ENCODE results near the gene SLC5A2. TPM values are rescaled to one million over a fixed set of nuclear protein-coding genes. Genes with fewer than 3 reads are reported as not detected.
"Not testable (repeated sequence)": the region's sequence is repeated elsewhere in the genome, so short reads cannot be mapped to it uniquely, and the experiment has no call there.

Gene SLC5A2
- total RNA-seq, 2 experiments from 2014 or later, result 0.13 TPM; not detected in 1

DNA sequence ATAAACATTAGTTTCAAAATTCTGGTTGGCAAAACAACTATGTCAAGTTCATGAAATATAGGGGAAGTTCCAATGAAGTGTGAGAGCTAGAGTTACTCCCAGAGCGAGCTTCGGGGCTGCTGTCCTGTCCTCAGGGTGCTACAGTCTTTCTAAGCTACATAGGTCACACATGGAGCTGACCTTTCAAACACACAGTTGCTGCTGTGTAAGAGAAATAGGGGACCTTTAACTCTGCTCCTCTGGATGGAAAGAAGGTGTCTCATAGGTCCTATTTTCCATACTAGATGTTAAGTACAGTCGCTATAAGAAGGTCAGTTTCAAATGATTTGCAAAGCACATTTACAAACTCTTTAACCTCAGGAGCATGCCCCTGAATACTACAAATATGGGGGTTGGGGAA lies 38.4 kb downstream of the SLC5A2 start:
- H3K4me1 Mint-ChIP-seq (ENCODE audit: low read depth), result no peaks in the 10 kb centered on the region
- no peaks in the 10 kb centered on the region for H3K36me3 Mint-ChIP-seq (ENCODE audit: low read depth)
- ChIA-PET CTCF (no interaction called here), POLR2A (no interaction called here)
- H3K27me3 Mint-ChIP-seq (ENCODE audit: low read depth), result no peaks in the 10 kb centered on the region
- no peak overlapping the region for H3K4me3 Mint-ChIP-seq
- ATAC-seq, result no peak
- DNase-seq, result no peak
- no peak overlapping the region for H3K27ac Mint-ChIP-seq
- peaks cover 15% of the 10 kb centered on the region for H3K9me3 Mint-ChIP-seq (ENCODE audit: insufficient read depth)

DNA sequence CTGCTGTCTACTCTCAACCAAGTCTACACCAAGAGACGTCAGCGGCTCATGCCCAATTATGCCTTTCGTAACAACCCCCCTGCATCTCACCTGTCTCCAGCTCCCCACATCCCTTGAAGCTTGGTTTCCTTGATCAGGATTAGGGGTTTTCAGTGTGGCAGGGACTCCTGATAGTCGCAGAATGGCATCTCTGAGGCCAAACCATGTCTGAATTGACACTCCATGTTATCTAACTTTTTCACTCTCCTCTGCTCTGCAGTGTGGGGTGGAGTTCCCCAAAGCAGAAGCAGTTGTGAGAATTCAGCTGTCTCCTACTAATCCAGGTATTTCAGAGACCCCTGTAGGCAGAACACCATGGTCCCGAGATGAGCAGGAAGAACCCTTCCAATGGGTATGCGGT lies 39.1 kb downstream of the SLC5A2 start:
- Mint-ChIP-seq H3K4me3 (no peak overlapping the region), H3K27ac (no peak overlapping the region), H3K36me3 (ENCODE audit: low read depth) (no peaks in the 10 kb centered on the region), H3K4me1 (ENCODE audit: low read depth) (no peaks in the 10 kb centered on the region), H3K9me3 (ENCODE audit: insufficient read depth) (peaks cover 9% of the 10 kb centered on the region), H3K27me3 (ENCODE audit: low read depth) (no peaks in the 10 kb centered on the region)
- no peak for ATAC-seq
- CTCF ChIA-PET, result no interaction called here
- POLR2A ChIA-PET, result no interaction called here
- no peak for DNase-seq

- POLR2A ChIA-PET; H3K27ac Mint-ChIP-seq; ATAC-seq; H3K4me3 Mint-ChIP-seq; H3K4me1 Mint-ChIP-seq (ENCODE audit: low read depth); CTCF ChIA-PET; H3K9me3 Mint-ChIP-seq (ENCODE audit: insufficient read depth); DNase-seq; H3K36me3 Mint-ChIP-seq (ENCODE audit: low read depth): not testable (repeated sequence)
- peaks cover 11% of the 10 kb centered on the region for H3K27me3 Mint-ChIP-seq (ENCODE audit: low read depth)
Observed at GRCh38 chr16:31523768-31524167, 40.8 kb downstream of the SLC5A2 start.

DNA sequence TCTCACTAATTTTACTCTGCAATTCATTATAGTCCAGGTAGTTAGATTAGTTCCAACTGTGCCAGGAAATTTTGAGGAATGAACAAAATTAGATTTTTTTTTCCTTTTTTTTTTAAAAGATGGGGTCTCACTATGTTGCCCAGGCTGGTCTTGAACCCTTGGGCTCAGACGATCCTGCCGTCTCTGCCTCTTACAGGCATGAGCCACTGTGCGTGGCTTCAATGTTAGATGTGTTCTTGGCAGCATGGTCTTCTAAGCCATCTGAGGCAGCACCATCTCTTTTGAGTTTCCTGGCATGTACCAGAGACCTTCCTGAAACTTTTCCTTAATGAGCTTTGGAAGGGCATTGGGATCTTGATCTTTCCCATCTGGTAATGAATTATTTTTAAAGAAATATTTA lies 42.2 kb downstream of the SLC5A2 start:
- ChIA-PET POLR2A (no interaction called here), CTCF (no interaction called here)
- H3K36me3 Mint-ChIP-seq (ENCODE audit: low read depth), result no peaks in the 10 kb centered on the region
- H3K4me1 Mint-ChIP-seq (ENCODE audit: low read depth), result peaks cover 4% of the 10 kb centered on the region
- peaks cover 22% of the 10 kb centered on the region for H3K27me3 Mint-ChIP-seq (ENCODE audit: low read depth)
- H3K9me3 Mint-ChIP-seq (ENCODE audit: insufficient read depth), result no peaks in the 10 kb centered on the region
- DNase-seq (no peak), ATAC-seq (no peak)
- no peak overlapping the region for H3K27ac Mint-ChIP-seq
- no peak overlapping the region for H3K4me3 Mint-ChIP-seq

DNA sequence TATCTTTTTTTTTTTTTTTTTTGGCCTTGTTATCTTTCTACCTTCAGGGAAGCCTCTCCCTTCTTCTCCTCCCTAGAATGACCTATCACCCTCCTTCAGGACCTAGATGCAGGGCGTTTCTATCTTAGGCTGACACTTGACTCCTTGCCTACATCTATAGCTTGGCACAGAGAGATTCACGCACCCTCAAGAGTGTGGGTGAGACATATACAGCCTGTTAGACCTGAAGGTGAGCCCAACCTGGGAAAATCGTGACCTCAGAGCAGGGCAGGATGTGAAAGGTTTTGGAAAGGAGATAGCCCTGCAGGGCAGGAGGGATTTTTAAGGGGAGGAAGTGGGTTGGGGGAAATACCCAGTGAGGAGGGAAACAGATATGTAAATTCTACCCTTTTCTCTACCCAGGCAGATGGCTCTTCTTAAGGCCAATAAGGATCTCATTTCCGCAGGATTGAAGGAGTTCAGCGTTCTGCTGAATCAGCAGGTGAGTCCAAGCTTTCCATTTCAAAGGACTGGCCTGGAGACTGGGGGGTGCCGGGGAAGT lies 44.9 kb downstream of the SLC5A2 start, which contains the start of gene AHSP:
TSS of gene AHSP (plus strand) at position 167 of the 541 bp plus-strand sequence. CDS start at position 407, 240 bp downstream.
- Mint-ChIP-seq H3K27me3 (ENCODE audit: low read depth) (peaks cover 25% of the 10 kb centered on the region), H3K9me3 (ENCODE audit: insufficient read depth) (no peaks in the 10 kb centered on the region), H3K4me1 (ENCODE audit: low read depth) (peaks cover 4% of the 10 kb centered on the region), H3K36me3 (ENCODE audit: low read depth) (no peaks in the 10 kb centered on the region), H3K27ac (no peak within 1 kb of the TSS), H3K4me3 (no peak within 1 kb of the TSS)
- ChIA-PET POLR2A (no interaction called here), CTCF (no interaction called here)
- ATAC-seq (no peak), DNase-seq (no peak)

DNA sequence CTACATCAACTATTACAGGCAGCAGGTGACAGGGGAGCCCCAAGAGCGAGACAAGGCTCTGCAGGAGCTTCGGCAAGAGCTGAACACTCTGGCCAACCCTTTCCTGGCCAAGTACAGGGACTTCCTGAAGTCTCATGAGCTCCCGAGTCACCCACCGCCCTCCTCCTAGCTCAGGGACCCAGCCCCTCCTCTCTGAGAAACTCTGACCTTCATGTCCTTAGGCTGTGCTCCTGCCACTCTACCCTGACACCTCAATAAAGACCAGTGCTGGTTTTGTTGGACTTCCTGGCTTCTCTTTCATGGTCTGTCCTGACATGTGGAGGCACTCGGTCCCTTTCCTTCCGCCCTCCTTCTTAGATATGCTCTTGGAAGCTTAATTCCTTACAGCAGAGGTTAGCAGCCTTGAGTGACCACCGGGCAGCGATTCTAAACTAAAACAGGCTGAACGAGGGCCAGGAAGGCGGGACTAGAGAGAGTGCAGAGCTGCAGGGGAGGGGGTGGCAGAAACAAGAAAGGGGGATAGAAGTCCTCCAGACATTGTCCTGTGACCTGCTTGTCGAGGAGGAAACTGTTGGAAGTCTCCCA lies 45.7 kb downstream of the SLC5A2 start:
- peaks cover 25% of the 10 kb centered on the region for H3K27me3 Mint-ChIP-seq (ENCODE audit: low read depth)
- DNase-seq (no peak), ATAC-seq (no peak)
- ChIA-PET POLR2A (no interaction called here), CTCF (no interaction called here)
- H3K27ac Mint-ChIP-seq, result no peak overlapping the region
- H3K9me3 Mint-ChIP-seq (ENCODE audit: insufficient read depth), result no peaks in the 10 kb centered on the region
- peaks cover 4% of the 10 kb centered on the region for H3K4me1 Mint-ChIP-seq (ENCODE audit: low read depth)
- H3K4me3 Mint-ChIP-seq, result no peak overlapping the region
- no peaks in the 10 kb centered on the region for H3K36me3 Mint-ChIP-seq (ENCODE audit: low read depth)

DNA sequence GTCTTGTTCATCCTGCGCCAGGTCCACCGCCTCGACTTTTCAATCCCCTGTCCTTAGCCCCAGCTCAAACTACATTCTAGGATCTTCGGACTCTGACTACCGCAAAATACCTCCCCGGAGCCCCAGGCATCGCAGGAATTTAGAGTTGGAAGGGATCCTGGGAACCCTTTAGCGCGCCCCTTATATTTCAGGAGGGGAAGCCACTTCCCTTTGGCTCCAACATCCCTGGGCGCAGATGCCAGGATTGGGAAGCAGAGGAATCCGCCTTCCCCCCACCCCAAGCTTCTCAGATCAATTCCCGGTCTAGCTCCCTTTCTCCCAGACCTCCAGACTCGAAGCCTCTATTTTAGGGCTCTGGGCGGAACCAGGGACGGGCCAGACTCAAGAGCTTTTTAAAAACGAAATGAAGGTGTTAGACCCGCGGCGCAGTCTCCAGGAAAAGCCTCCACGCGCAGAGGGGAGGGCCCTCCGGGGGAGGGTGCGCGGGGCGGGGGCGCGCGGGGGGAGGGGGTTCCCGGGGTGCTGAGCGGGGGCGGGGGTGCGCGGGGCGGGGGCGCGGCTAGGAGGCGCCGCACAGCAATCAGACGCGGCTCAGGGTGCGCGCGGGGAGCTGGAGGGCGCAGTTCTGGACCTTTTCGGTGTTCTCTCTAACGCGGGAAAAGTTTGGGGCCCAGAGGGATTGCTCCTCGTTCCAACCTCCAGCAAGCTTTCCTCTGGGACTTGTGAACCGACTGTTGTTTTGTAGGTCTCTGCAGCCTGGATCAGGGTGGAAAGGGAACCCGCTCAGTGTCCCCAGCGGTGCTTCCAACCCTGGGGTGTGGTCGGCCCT lies 46.4 kb downstream of the SLC5A2 start:
- Mint-ChIP-seq H3K9me3 (ENCODE audit: insufficient read depth) (no peaks in the 10 kb centered on the region), H3K27me3 (ENCODE audit: low read depth) (peaks cover 25% of the 10 kb centered on the region), H3K4me3 (no peak overlapping the region), H3K36me3 (ENCODE audit: low read depth) (no peaks in the 10 kb centered on the region), H3K4me1 (ENCODE audit: low read depth) (peaks cover 4% of the 10 kb centered on the region), H3K27ac (no peak overlapping the region)
- DNase-seq (no peak), ATAC-seq (no peak)
- CTCF ChIA-PET, result no interaction called here
- POLR2A ChIA-PET, result no interaction called here

DNA sequence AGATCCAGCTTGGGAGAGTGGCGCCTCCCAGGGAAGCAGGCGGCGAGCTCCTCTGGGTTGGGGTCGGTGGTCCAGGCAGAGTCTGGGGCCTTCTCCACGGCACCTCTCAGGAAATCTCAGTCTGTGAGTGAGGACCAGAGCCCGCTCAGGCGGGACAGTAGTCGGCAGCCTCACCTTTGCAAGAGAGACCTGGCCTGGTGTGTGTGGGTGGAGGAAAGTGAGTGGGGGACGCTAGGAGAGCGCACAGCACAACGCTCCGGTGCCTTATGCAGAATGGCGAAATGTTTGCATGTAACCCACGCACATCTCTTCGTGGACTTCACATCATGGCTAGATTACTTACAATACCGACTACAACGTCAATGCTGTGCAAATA lies 47.0 kb downstream of the SLC5A2 start:
- DNase-seq (no peak), ATAC-seq (no peak)
- Mint-ChIP-seq H3K27ac (no peak overlapping the region), H3K36me3 (ENCODE audit: low read depth) (no peaks in the 10 kb centered on the region), H3K9me3 (ENCODE audit: insufficient read depth) (no peaks in the 10 kb centered on the region), H3K4me3 (no peak overlapping the region), H3K27me3 (ENCODE audit: low read depth) (peaks cover 27% of the 10 kb centered on the region), H3K4me1 (ENCODE audit: low read depth) (peaks cover 4% of the 10 kb centered on the region)
- ChIA-PET CTCF (no interaction called here), POLR2A (no interaction called here)

- H3K4me3 Mint-ChIP-seq, result no peak overlapping the region
- POLR2A ChIA-PET, result no interaction called here
- CTCF ChIA-PET, result no interaction called here
- no peak overlapping the region for H3K27ac Mint-ChIP-seq
- peaks cover 27% of the 10 kb centered on the region for H3K27me3 Mint-ChIP-seq (ENCODE audit: low read depth)
- peaks cover 4% of the 10 kb centered on the region for H3K4me1 Mint-ChIP-seq (ENCODE audit: low read depth)
- H3K9me3 Mint-ChIP-seq (ENCODE audit: insufficient read depth), result no peaks in the 10 kb centered on the region
- ATAC-seq (no peak), DNase-seq (no peak)
- H3K36me3 Mint-ChIP-seq (ENCODE audit: low read depth), result no peaks in the 10 kb centered on the region
Observed at GRCh38 chr16:31530405-31530804, 47.5 kb downstream of the SLC5A2 start.

GRCh38 chr16:31531096-31531495 lies 48.2 kb downstream of the SLC5A2 start:
- H3K27ac Mint-ChIP-seq, result no peak overlapping the region
- no peak overlapping the region for H3K4me3 Mint-ChIP-seq
- peaks cover 32% of the 10 kb centered on the region for H3K27me3 Mint-ChIP-seq (ENCODE audit: low read depth)
- H3K9me3 Mint-ChIP-seq (ENCODE audit: insufficient read depth), result no peaks in the 10 kb centered on the region
- ChIA-PET CTCF (no interaction called here), POLR2A (no interaction called here)
- H3K4me1 Mint-ChIP-seq (ENCODE audit: low read depth), result peaks cover 4% of the 10 kb centered on the region
- no peaks in the 10 kb centered on the region for H3K36me3 Mint-ChIP-seq (ENCODE audit: low read depth)
- ATAC-seq (no peak), DNase-seq (no peak)

GRCh38 chr16:31532120-31532519 lies 49.2 kb downstream of the SLC5A2 start:
- ChIA-PET POLR2A (no interaction called here), CTCF (no interaction called here)
- Mint-ChIP-seq H3K36me3 (ENCODE audit: low read depth) (no peaks in the 10 kb centered on the region), H3K27ac (no peak overlapping the region), H3K4me3 (no peak overlapping the region), H3K27me3 (ENCODE audit: low read depth) (peaks cover 38% of the 10 kb centered on the region), H3K9me3 (ENCODE audit: insufficient read depth) (no peaks in the 10 kb centered on the region), H3K4me1 (ENCODE audit: low read depth) (peaks cover 4% of the 10 kb centered on the region)
- ATAC-seq (no peak), DNase-seq (no peak)

DNA sequence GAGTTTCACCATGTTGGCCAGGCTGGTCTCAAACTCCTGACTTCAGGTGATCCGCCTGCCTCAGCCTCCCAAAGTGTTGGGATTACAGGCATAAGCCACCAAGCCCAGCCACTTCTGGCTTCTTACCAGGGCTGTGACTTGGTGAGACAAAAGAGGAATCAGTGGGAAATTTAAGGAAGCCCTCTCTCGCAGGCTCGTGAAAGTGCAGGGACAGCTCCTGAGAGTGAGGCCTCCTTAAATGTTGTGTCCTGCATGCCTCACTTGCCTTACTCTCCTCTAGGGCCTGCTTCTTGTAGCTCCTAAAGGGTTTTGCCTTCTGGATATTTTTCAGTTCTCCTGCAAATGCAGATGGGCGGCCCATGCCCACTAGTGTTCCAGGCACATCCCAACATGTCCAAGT lies 50.0 kb downstream of the SLC5A2 start:
- CTCF ChIA-PET, result no interaction called here
- H3K36me3 Mint-ChIP-seq (ENCODE audit: low read depth), result no peaks in the 10 kb centered on the region
- ATAC-seq (no peak), DNase-seq (no peak)
- peaks cover 4% of the 10 kb centered on the region for H3K4me1 Mint-ChIP-seq (ENCODE audit: low read depth)
- POLR2A ChIA-PET, result no interaction called here
- H3K9me3 Mint-ChIP-seq (ENCODE audit: insufficient read depth), result no peaks in the 10 kb centered on the region
- H3K27me3 Mint-ChIP-seq (ENCODE audit: low read depth), result peaks cover 38% of the 10 kb centered on the region
- no peak overlapping the region for H3K27ac Mint-ChIP-seq
- H3K4me3 Mint-ChIP-seq, result no peak overlapping the region

Measured in activated CD8-positive, alpha-beta T cell treated with anti-CD3 and anti-CD28 coated beads, Interleukin-2, amount 10 ng/mL, durations not matched to agents 7 days and 5 days (primary cell).